Right lobe of liver (tissue), 6 donors: Measurements from ENCODE around the gene NAV1. TPM values are rescaled to one million over a fixed set of nuclear protein-coding genes. Genes with fewer than 3 reads are reported as not detected.
"Not testable (repeated sequence)": the region's sequence is repeated elsewhere in the genome, so short reads cannot be mapped to it uniquely, and the experiment has no call there.

ENCODE experiments used
- ATAC-seq, 4 donors: fragments of 200-7000 bp; cut with Tn5 transposase; one replicate each; pipeline ENCODE4 v1.9.1; 2020; ENCODE audit warnings: mild to moderate bottlenecking in 4 of 4, moderate library complexity in 4 of 4
- DNase-seq, 3 donors: peaks; one replicate each; pipeline ENCODE4 v3.0.0-alpha.2; 2020
- H3K27ac ChIP-seq, 3 donors: fragments of 200-600 bp; one replicate each; pipeline ENCODE4 v1.8.0; 2022
- H3K27me3 ChIP-seq, 2 donors: fragments of 200-600 bp; one replicate each; pipeline ENCODE4 v1.8.0; 2022
- H3K36me3 ChIP-seq, 4 donors: fragments of 200-600 bp; sonication (generic) in 1 of 4; one replicate each; pipeline versions ENCODE4 v1.5.1 to v1.8.0; 2017 to 2022; ENCODE audit warnings: control low read depth in 1 of 4
- H3K4me1 ChIP-seq, 4 donors: fragments of 200-600 bp; sonication (generic) in 1 of 4; one replicate each; pipeline versions ENCODE4 v1.5.1 to v1.8.0; 2017 to 2022; ENCODE audit warnings: control low read depth in 1 of 4
- H3K4me3 ChIP-seq, 3 donors: fragments of 200-600 bp; one replicate each; pipeline ENCODE4 v1.8.0; 2022
- H3K9me3 ChIP-seq, 4 donors: fragments of 200-600 bp; sonication (generic) in 1 of 4; one replicate each; pipeline versions ENCODE4 v1.5.1 to v1.8.0; 2017 to 2022; ENCODE audit warnings: control low read depth in 1 of 4
- CTCF ChIP-seq, 4 donors: fragments of 200-600 bp in 3 of 4; fragments of 450-650 bp in 1 of 4; IDR thresholded peaks; one replicate each; pipeline versions ENCODE4 v1.5.1 to v1.8.0; 2016 to 2022; ENCODE audit warnings: antibody characterized with exemption in 4 of 4, mild to moderate bottlenecking in 2 of 4
- POLR2A ChIP-seq: fragments of 450-650 bp; IDR thresholded peaks from one replicate; pipeline ENCODE4 v1.6.1; 2017; ENCODE audit warnings: antibody characterized with exemption, mild to moderate bottlenecking
- WGBS: methylation state at CpG from one replicate; pipeline ENCODE4 v1.1.6; 2018; ENCODE audit warnings: low coverage, low lambda C conversion rate; ENCODE audit not compliant: insufficient coverage; ENCODE audit errors: missing lambda C conversion rate; 5-methylcytosine and 5-hydroxymethylcytosine counted together
- intact Hi-C, 2 donors: fragments of 100-400 bp; cut with DNase I; formaldehyde crosslinking; loops; one replicate each; pipeline versions ENCODE4 v1.11.2 to v1.14.1; 2022
- total RNA-seq, 6 experiments: library from RNA; depleted of rRNA in 2 of 6; stranded (reverse); fragments of >200 nt in 2 of 6; fragmentation: NEBNext Ultra II Directional in 3 of 6; extraction: Animal tissue kit (Norgen Biotek cat#: 25700) in 3 of 6; gene quantifications; one replicate each; pipeline versions ENCODE4 v1.1.0 to v1.2.4, GENCODE V29; 2016 to 2023
- donor health status: DM: no; HTN: yes; CAD: no.
- donor health status: DM: no; HTN: no; CAD: no.
- donor health status: DM: no; HTN: no; CAD: no.
- donor health status: DM: no; HTN: yes; CAD: no.
- donor health status: DM: no; HTN: yes; CAD: no.

NAV1 gene
- total RNA-seq, 6 experiments from 2014 or later = 2.1 to 7.4 (median 3.7) TPM

GRCh38 chr1:201576914-201577313 lies 38.0 kb downstream of the NAV1 start:
- Histone ChIP-seq H3K27me3 (no peaks in the 10 kb centered on the region), H3K4me1 (no peaks in the 10 kb centered on the region), H3K4me3 (no peak overlapping the region), H3K36me3 (no peaks in the 10 kb centered on the region), H3K27ac (no peak overlapping the region), H3K9me3 (no peaks in the 10 kb centered on the region)
- no peak for ATAC-seq
- TF ChIP-seq POLR2A (no peak), CTCF (IDR thresholded peaks at IDR 0.05) (no peak)
- no peak for DNase-seq
- intact Hi-C loops = no loop called here

GRCh38 chr1:201578008-201578888 lies 39.3 kb downstream of the NAV1 start:
- no peak for ATAC-seq
- intact Hi-C loops = no loop called here
- no peaks in the 10 kb centered on the region for H3K27me3 ChIP-seq
- no peaks in the 10 kb centered on the region for H3K4me1 ChIP-seq
- TF ChIP-seq POLR2A (no peak), CTCF (IDR thresholded peaks at IDR 0.05) (no peak)
- no peak overlapping the region for H3K27ac ChIP-seq
- WGBS = 78% methylated on average over 4 of the region's 5 CpGs
- no peak overlapping the region for H3K4me3 ChIP-seq
- H3K9me3 ChIP-seq = no peaks in the 10 kb centered on the region
- DNase-seq = no peak
- H3K36me3 ChIP-seq = no peaks in the 10 kb centered on the region

GRCh38 chr1:201581371-201581770 lies 42.4 kb downstream of the NAV1 start:
- H3K9me3 ChIP-seq, DNase-seq, intact Hi-C loops, H3K27me3 ChIP-seq, H3K4me1 ChIP-seq, ATAC-seq, H3K4me3 ChIP-seq, H3K27ac ChIP-seq, H3K36me3 ChIP-seq: not testable (repeated sequence)
- 90% methylated on average over 9 of the region's 12 CpGs for WGBS

- DNase-seq = peak in 1 of 3 donors; percentile 39
- H3K27ac ChIP-seq = no peak overlapping the region
Observed at GRCh38 chr1:201582705-201583442, 43.9 kb downstream of the NAV1 start.

More at GRCh38 chr1:201582705-201583442, 43.9 kb downstream of the NAV1 start:
- Histone ChIP-seq H3K9me3 (no peaks in the 10 kb centered on the region), H3K4me1 (no peaks in the 10 kb centered on the region), H3K36me3 (no peaks in the 10 kb centered on the region), H3K27me3 (no peaks in the 10 kb centered on the region), H3K4me3 (no peak overlapping the region)
- intact Hi-C loops = no loop called here
- TF ChIP-seq POLR2A (no peak), CTCF (IDR thresholded peaks at IDR 0.05) (no peak)
- WGBS = 13% methylated on average over 3 of the region's 14 CpGs
- ATAC-seq = peak; percentile 48 to 73 (median 60)
